HEK293 (cell line): ENCODE measurements around the gene LNPK.

Experiments
- CTCF ChIA-PET: fragments of 350-600 bp; formaldehyde crosslinking; extraction: SDS; loops from one replicate; lab custom pipeline; 2021; ENCODE audit warnings: antibody characterized with exemption; lab: Yijun Ruan, JAX
- POLR2A ChIA-PET: fragments of 300-600 bp; formaldehyde crosslinking; extraction: SDS; loops from one replicate; lab custom pipeline; 2020; ENCODE audit warnings: antibody characterized with exemption, inconsistent platforms; lab: Yijun Ruan, JAX
- H3K27ac ChIP-seq: fragments of 200-500 bp; sonication (Bioruptor generic); 2 replicates; pipeline ENCODE4 v1.5.1; 2014; ENCODE audit warnings: low read depth, low read length, control low read depth, inconsistent platforms; ENCODE audit errors: extremely low read depth
- H3K36me3 ChIP-seq, 2 experiments: fragments of 200-500 bp in 1 of 2; sonication (Bioruptor generic) in 1 of 2; 1 replicate in 1 of 2; 2 replicates in 1 of 2; pipeline ENCODE4 v1.5.1; 2014 to 2017; ENCODE audit warnings: inconsistent platforms in 2 of 2, low read length in 2 of 2; ENCODE audit not compliant: control insufficient read depth in 2 of 2, insufficient read depth in 1 of 2
- H3K4me1 ChIP-seq: fragments of 200-500 bp; sonication (Bioruptor generic); 2 replicates; pipeline ENCODE4 v1.5.1; 2014; ENCODE audit warnings: mild to moderate bottlenecking, low read length, inconsistent platforms; ENCODE audit not compliant: control insufficient read depth, insufficient read depth
- H3K4me3 ChIP-seq: 2 replicates; pipeline ENCODE4 v1.5.1; 2011; ENCODE audit warnings: low read depth, mild to moderate bottlenecking, control low read depth, low read length, moderate library complexity
- H3K9me3 ChIP-seq: fragments of 200-500 bp; sonication (Bioruptor generic); 2 replicates; pipeline ENCODE4 v1.5.1; 2014; ENCODE audit warnings: low read depth, low read length, inconsistent platforms; ENCODE audit not compliant: control insufficient read depth, insufficient read depth
- BCL11A ChIP-seq: fragments of 450-650 bp; formaldehyde crosslinking; IDR thresholded peaks from 2 replicates; pipeline ENCODE4 v1.5.1; 2016; ENCODE audit warnings: low read depth, missing biosample characterization, missing genetic modification characterization
- KLF8 ChIP-seq: fragments of 450-650 bp; formaldehyde crosslinking; IDR thresholded peaks from 2 replicates; pipeline ENCODE4 v1.5.1; 2016; ENCODE audit warnings: missing biosample characterization, missing genetic modification characterization
- MYNN ChIP-seq: fragments of 450-650 bp; formaldehyde crosslinking; IDR thresholded peaks from 2 replicates; pipeline ENCODE4 v1.5.1; 2016; ENCODE audit warnings: missing biosample characterization, missing genetic modification characterization, borderline replicate concordance
- SP2 ChIP-seq: fragments of 450-650 bp; formaldehyde crosslinking; IDR thresholded peaks from 2 replicates; pipeline ENCODE4 v1.5.1; 2016; ENCODE audit warnings: missing biosample characterization, missing genetic modification characterization
- SP3 ChIP-seq: fragments of 450-650 bp; formaldehyde crosslinking; IDR thresholded peaks from 2 replicates; pipeline ENCODE4 v1.5.1; 2016; ENCODE audit warnings: missing biosample characterization, missing genetic modification characterization
- YY1 ChIP-seq: fragments of 450-650 bp; formaldehyde crosslinking; IDR thresholded peaks from 2 replicates; pipeline ENCODE4 v1.5.1; 2018; ENCODE audit warnings: missing biosample characterization, missing genetic modification characterization
- ZBTB7A ChIP-seq: fragments of 450-650 bp; formaldehyde crosslinking; IDR thresholded peaks from 2 replicates; pipeline ENCODE4 v1.5.1; 2016; ENCODE audit warnings: low read depth, missing biosample characterization, missing genetic modification characterization
- ZNF155 ChIP-seq: fragments of 450-650 bp; formaldehyde crosslinking; IDR thresholded peaks from 2 replicates; pipeline ENCODE4 v1.5.1; 2016; ENCODE audit warnings: missing biosample characterization, missing genetic modification characterization
- ZNF394 ChIP-seq: fragments of 450-650 bp; formaldehyde crosslinking; IDR thresholded peaks from 2 replicates; pipeline ENCODE4 v1.5.1; 2016; ENCODE audit warnings: missing biosample characterization, missing genetic modification characterization, mild to moderate bottlenecking, moderate library complexity, borderline replicate concordance
- ZNF473 ChIP-seq: fragments of 450-650 bp; formaldehyde crosslinking; IDR thresholded peaks from 2 replicates; pipeline ENCODE4 v1.5.1; 2017; ENCODE audit warnings: missing biosample characterization, missing genetic modification characterization
- ZNF560 ChIP-seq: fragments of 450-650 bp; formaldehyde crosslinking; IDR thresholded peaks from 2 replicates; pipeline ENCODE4 v1.5.1; 2017; ENCODE audit warnings: missing biosample characterization, missing genetic modification characterization, borderline replicate concordance
- ZNF624 ChIP-seq: fragments of 450-650 bp; formaldehyde crosslinking; IDR thresholded peaks from 2 replicates; pipeline ENCODE4 v1.5.1; 2017; ENCODE audit warnings: missing biosample characterization, missing genetic modification characterization
- ZNF76 ChIP-seq: fragments of 450-650 bp; formaldehyde crosslinking; IDR thresholded peaks from 2 replicates; pipeline ENCODE4; 2016; ENCODE audit warnings: low read depth, missing biosample characterization, missing genetic modification characterization, borderline replicate concordance
- TF ChIP-seq, protein P1 (sequence below): fragments of 450-650 bp; formaldehyde crosslinking; IDR thresholded peaks from 2 replicates; pipeline ENCODE4 v1.5.1; 2017; ENCODE audit warnings: missing biosample characterization, mild to moderate bottlenecking, missing genetic modification characterization, moderate library complexity
- TF ChIP-seq, protein P2 (sequence below): fragments of 450-650 bp; formaldehyde crosslinking; IDR thresholded peaks from 2 replicates; pipeline ENCODE4 v1.5.1; 2017; ENCODE audit warnings: missing biosample characterization, missing genetic modification characterization
- TF ChIP-seq, protein P3 (sequence below): fragments of 450-650 bp; formaldehyde crosslinking; IDR thresholded peaks from 2 replicates; pipeline ENCODE4 v1.5.1; 2016; ENCODE audit warnings: missing biosample characterization, missing genetic modification characterization
- TF ChIP-seq, protein P4 (sequence below): fragments of 450-650 bp; formaldehyde crosslinking; IDR thresholded peaks from 2 replicates; pipeline ENCODE4 v1.5.1; 2017; ENCODE audit warnings: missing biosample characterization, missing genetic modification characterization

The LNPK gene

GRCh38 chr2:175931805-175932204 is 70.3 kb downstream of the LNPK start:
- H3K4me1 ChIP-seq = no peaks in the 10 kb centered on the region
- no peak for TF ChIP-seq SP2
- TF ChIP-seq, protein P1, sequence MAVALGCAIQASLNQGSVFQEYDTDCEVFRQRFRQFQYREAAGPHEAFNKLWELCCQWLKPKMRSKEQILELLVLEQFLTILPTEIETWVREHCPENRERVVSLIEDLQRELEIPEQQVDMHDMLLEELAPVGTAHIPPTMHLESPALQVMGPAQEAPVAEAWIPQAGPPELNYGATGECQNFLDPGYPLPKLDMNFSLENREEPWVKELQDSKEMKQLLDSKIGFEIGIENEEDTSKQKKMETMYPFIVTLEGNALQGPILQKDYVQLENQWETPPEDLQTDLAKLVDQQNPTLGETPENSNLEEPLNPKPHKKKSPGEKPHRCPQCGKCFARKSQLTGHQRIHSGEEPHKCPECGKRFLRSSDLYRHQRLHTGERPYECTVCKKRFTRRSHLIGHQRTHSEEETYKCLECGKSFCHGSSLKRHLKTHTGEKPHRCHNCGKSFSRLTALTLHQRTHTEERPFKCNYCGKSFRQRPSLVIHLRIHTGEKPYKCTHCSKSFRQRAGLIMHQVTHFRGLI (tag by site-specific recombination) = no peak
- TF ChIP-seq ZNF624 (tag by site-specific recombination) = no peak
- no peak for TF ChIP-seq MYNN (tag by site-specific recombination)
- no peak for TF ChIP-seq ZNF473
- TF ChIP-seq, all 188 proteins: peak for 0
- peaks cover 4 to 28% of the 10 kb centered on the region in 2 experiments for H3K36me3 ChIP-seq
- POLR2A ChIA-PET = no interaction called here
- H3K27ac ChIP-seq = no peak overlapping the region
- H3K9me3 ChIP-seq = no peaks in the 10 kb centered on the region
- CTCF ChIA-PET = no interaction called here
- no peak overlapping the region for H3K4me3 ChIP-seq

GRCh38 chr2:175930504-175930903 is 71.6 kb downstream of the LNPK start:
- TF ChIP-seq BCL11A (tag by site-specific recombination) = no peak
- TF ChIP-seq, protein P2, sequence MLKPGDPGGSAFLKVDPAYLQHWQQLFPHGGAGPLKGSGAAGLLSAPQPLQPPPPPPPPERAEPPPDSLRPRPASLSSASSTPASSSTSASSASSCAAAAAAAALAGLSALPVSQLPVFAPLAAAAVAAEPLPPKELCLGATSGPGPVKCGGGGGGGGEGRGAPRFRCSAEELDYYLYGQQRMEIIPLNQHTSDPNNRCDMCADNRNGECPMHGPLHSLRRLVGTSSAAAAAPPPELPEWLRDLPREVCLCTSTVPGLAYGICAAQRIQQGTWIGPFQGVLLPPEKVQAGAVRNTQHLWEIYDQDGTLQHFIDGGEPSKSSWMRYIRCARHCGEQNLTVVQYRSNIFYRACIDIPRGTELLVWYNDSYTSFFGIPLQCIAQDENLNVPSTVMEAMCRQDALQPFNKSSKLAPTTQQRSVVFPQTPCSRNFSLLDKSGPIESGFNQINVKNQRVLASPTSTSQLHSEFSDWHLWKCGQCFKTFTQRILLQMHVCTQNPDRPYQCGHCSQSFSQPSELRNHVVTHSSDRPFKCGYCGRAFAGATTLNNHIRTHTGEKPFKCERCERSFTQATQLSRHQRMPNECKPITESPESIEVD (tag by site-specific recombination) = no peak
- TF ChIP-seq YY1 (tag by site-specific recombination) = no peak
- TF ChIP-seq, protein P3, sequence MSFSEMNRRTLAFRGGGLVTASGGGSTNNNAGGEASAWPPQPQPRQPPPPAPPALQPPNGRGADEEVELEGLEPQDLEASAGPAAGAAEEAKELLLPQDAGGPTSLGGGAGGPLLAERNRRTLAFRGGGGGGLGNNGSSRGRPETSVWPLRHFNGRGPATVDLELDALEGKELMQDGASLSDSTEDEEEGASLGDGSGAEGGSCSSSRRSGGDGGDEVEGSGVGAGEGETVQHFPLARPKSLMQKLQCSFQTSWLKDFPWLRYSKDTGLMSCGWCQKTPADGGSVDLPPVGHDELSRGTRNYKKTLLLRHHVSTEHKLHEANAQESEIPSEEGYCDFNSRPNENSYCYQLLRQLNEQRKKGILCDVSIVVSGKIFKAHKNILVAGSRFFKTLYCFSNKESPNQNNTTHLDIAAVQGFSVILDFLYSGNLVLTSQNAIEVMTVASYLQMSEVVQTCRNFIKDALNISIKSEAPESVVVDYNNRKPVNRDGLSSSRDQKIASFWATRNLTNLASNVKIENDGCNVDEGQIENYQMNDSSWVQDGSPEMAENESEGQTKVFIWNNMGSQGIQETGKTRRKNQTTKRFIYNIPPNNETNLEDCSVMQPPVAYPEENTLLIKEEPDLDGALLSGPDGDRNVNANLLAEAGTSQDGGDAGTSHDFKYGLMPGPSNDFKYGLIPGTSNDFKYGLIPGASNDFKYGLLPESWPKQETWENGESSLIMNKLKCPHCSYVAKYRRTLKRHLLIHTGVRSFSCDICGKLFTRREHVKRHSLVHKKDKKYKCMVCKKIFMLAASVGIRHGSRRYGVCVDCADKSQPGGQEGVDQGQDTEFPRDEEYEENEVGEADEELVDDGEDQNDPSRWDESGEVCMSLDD = no peak
- no peak for TF ChIP-seq KLF8
- TF ChIP-seq ZNF394 (tag by site-specific recombination) = no peak
- TF ChIP-seq SP3 (tag by site-specific recombination) = no peak
- TF ChIP-seq ZNF155 (tag by site-specific recombination) = no peak
- no peak for TF ChIP-seq ZNF560
- TF ChIP-seq, protein P4, sequence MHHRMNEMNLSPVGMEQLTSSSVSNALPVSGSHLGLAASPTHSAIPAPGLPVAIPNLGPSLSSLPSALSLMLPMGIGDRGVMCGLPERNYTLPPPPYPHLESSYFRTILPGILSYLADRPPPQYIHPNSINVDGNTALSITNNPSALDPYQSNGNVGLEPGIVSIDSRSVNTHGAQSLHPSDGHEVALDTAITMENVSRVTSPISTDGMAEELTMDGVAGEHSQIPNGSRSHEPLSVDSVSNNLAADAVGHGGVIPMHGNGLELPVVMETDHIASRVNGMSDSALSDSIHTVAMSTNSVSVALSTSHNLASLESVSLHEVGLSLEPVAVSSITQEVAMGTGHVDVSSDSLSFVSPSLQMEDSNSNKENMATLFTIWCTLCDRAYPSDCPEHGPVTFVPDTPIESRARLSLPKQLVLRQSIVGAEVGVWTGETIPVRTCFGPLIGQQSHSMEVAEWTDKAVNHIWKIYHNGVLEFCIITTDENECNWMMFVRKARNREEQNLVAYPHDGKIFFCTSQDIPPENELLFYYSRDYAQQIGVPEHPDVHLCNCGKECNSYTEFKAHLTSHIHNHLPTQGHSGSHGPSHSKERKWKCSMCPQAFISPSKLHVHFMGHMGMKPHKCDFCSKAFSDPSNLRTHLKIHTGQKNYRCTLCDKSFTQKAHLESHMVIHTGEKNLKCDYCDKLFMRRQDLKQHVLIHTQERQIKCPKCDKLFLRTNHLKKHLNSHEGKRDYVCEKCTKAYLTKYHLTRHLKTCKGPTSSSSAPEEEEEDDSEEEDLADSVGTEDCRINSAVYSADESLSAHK = no peak
- TF ChIP-seq ZBTB7A = no peak
- TF ChIP-seq ZNF76 = no peak
- H3K36me3 ChIP-seq = peaks cover 4 to 22% of the 10 kb centered on the region in 2 experiments; a peak in 2 of 3 replicates
- POLR2A ChIA-PET = no interaction called here
- no peaks in the 10 kb centered on the region for H3K9me3 ChIP-seq
- no peak overlapping the region for H3K4me3 ChIP-seq
- CTCF ChIA-PET = no interaction called here
- no peak overlapping the region for H3K27ac ChIP-seq
- H3K4me1 ChIP-seq = no peaks in the 10 kb centered on the region
